IMR-90 (cell line): Measurements from ENCODE around the gene MAP3K15. TPM values are rescaled to one million over a fixed set of nuclear protein-coding genes. Genes with fewer than 3 reads are reported as not detected.

ENCODE experiments used
- ATAC-seq: fragments of 200-7000 bp; cut with Tn5 transposase; 2 replicates; pipeline ENCODE4 v1.9.1; 2020; ENCODE audit warnings: low read depth, mild to moderate bottlenecking, moderate library complexity
- BruUV-seq: library from RNA; stranded (reverse); fragments of 400-500 nt; replicated peaks from 2 replicates; lab custom pipeline; 2021; lab: Mats Ljungman, UMichigan
- CTCF ChIA-PET: fragments of 300-600 bp; formaldehyde crosslinking; extraction: SDS; loops from one replicate; lab custom pipeline; 2021; ENCODE audit warnings: antibody characterized with exemption; lab: Yijun Ruan, JAX
- POLR2A ChIA-PET: fragments of 300-600 bp; sonication (Branson Sonifier 250); formaldehyde crosslinking; loops from one replicate; lab custom pipeline; 2022; ENCODE audit warnings: antibody characterized with exemption; ENCODE audit not compliant: unreplicated experiment; lab: Charles Lee
- DNase-seq: peaks from one replicate; pipeline ENCODE4 v3.0.0; 2013
- H2AFZ ChIP-seq: replicated peaks from 2 replicates; pipeline ENCODE3; 2013; ENCODE audit warnings: low read length, mild to moderate bottlenecking; ENCODE audit not compliant: poor library complexity
- H2AK5ac ChIP-seq: 2 replicates; pipeline ENCODE4 v1.6.1; 2013; ENCODE audit warnings: low read depth, low read length, inconsistent platforms
- H2AK9ac ChIP-seq: replicated peaks from 2 replicates; pipeline ENCODE3; 2013; ENCODE audit warnings: mild to moderate bottlenecking, low read depth, low read length, moderate library complexity; ENCODE audit not compliant: poor library complexity
- H2BK120ac ChIP-seq: 2 replicates; pipeline ENCODE4 v1.6.1; 2013; ENCODE audit warnings: low read depth, low read length, inconsistent platforms
- H2BK15ac ChIP-seq: 3 replicates; pipeline ENCODE4 v1.6.1; 2013; ENCODE audit warnings: low read depth, low read length, inconsistent platforms
- H2BK20ac ChIP-seq: 2 replicates; pipeline ENCODE4 v1.6.1; 2013; ENCODE audit warnings: low read depth, mild to moderate bottlenecking, inconsistent platforms, low read length, moderate library complexity
- H2BK5ac ChIP-seq: 2 replicates; pipeline ENCODE4 v1.6.1; 2013; ENCODE audit warnings: mild to moderate bottlenecking, low read depth, low read length, inconsistent platforms; ENCODE audit not compliant: poor library complexity, severe bottlenecking
- H3K14ac ChIP-seq: replicated peaks from 2 replicates; pipeline ENCODE4 v1.6.1; 2013; ENCODE audit warnings: low read depth, low read length, inconsistent platforms
- H3K18ac ChIP-seq: 2 replicates; pipeline ENCODE4 v1.6.1; 2013; ENCODE audit warnings: low read depth, low read length, control low read depth
- H3K23ac ChIP-seq: 2 replicates; pipeline ENCODE4 v1.6.1; 2013; ENCODE audit warnings: low read depth, low read length, inconsistent platforms
- H3K27ac ChIP-seq: 2 replicates; pipeline ENCODE4 v1.5.1; 2013; ENCODE audit warnings: mild to moderate bottlenecking, control low read depth, low read length; ENCODE audit not compliant: insufficient read depth
- H3K27me3 ChIP-seq: 2 replicates; pipeline ENCODE4 v1.6.1; 2013; ENCODE audit warnings: low read length; ENCODE audit not compliant: control insufficient read depth, insufficient read depth
- H3K36me3 ChIP-seq: 2 replicates; pipeline ENCODE4 v1.6.1; 2013; ENCODE audit warnings: low read length, mixed read lengths; ENCODE audit not compliant: control insufficient read depth, insufficient read depth
- H3K4ac ChIP-seq: 2 replicates; pipeline ENCODE4 v1.6.1; 2013; ENCODE audit warnings: low read depth, low read length, inconsistent platforms
- H3K4me1 ChIP-seq: 2 replicates; pipeline ENCODE4 v1.6.1; 2013; ENCODE audit warnings: low read length, mixed read lengths; ENCODE audit not compliant: control insufficient read depth, insufficient read depth
- H3K4me2 ChIP-seq: 2 replicates; pipeline ENCODE4 v1.6.1; 2013; ENCODE audit warnings: low read depth, mild to moderate bottlenecking, control low read depth, low read length, moderate library complexity
- H3K4me3 ChIP-seq: 2 replicates; pipeline ENCODE4 v1.5.1; 2013; ENCODE audit warnings: low read depth, mild to moderate bottlenecking, control low read depth, low read length, moderate library complexity; ENCODE audit not compliant: insufficient read depth
- H3K56ac ChIP-seq: 2 replicates; pipeline ENCODE4 v1.6.1; 2013; ENCODE audit warnings: low read length, inconsistent platforms; ENCODE audit not compliant: insufficient read depth; ENCODE audit errors: extremely low read depth
- H3K79me1 ChIP-seq, 2 experiments: 2 replicates each; pipeline ENCODE4 v1.6.1; 2013; ENCODE audit warnings: low read length in 2 of 2, inconsistent platforms in 1 of 2, low read depth in 1 of 2
- H3K9ac ChIP-seq: 2 replicates; pipeline ENCODE4 v1.6.1; 2013; ENCODE audit warnings: low read depth, low read length, control low read depth
- H3K9me1 ChIP-seq: 2 replicates; pipeline ENCODE4 v1.6.1; 2013; ENCODE audit warnings: low read length, inconsistent platforms; ENCODE audit not compliant: insufficient read depth
- H3K9me3 ChIP-seq: 2 replicates; pipeline ENCODE4 v1.6.1; 2013; ENCODE audit warnings: low read length; ENCODE audit not compliant: control insufficient read depth, insufficient read depth
- H4K20me1 ChIP-seq: 2 replicates; pipeline ENCODE4 v1.6.1; 2013; ENCODE audit warnings: low read length, inconsistent platforms; ENCODE audit not compliant: insufficient read depth
- H4K5ac ChIP-seq: 2 replicates; pipeline ENCODE4 v1.6.1; 2013; ENCODE audit warnings: mild to moderate bottlenecking, low read depth, low read length, control low read depth
- H4K8ac ChIP-seq, 2 experiments: 2 replicates each; pipeline ENCODE4 v1.6.1; 2013; ENCODE audit warnings: low read depth in 2 of 2, low read length in 2 of 2, control low read depth in 1 of 2, inconsistent platforms in 1 of 2
- H4K91ac ChIP-seq: 2 replicates; pipeline ENCODE4 v1.6.1; 2013; ENCODE audit warnings: low read depth, low read length, inconsistent platforms; ENCODE audit not compliant: insufficient read depth
- BHLHE40 ChIP-seq: fragments of 150-350 bp; IDR thresholded peaks from 2 replicates; pipeline ENCODE4 v1.6.1; 2016; ENCODE audit warnings: mild to moderate bottlenecking, low read depth, low read length
- CEBPB ChIP-seq: IDR thresholded peaks from 2 replicates; pipeline ENCODE4 v1.6.1; 2012; ENCODE audit warnings: low read depth, low read length, improper control_type of control experiment
- FOS ChIP-seq: fragments of 150-350 bp; IDR thresholded peaks from 2 replicates; pipeline ENCODE4 v1.6.1; 2016; ENCODE audit warnings: low read depth, low read length
- MAFK ChIP-seq: IDR thresholded peaks from 2 replicates; pipeline ENCODE4 v1.6.1; 2012; ENCODE audit warnings: low read depth, low read length, improper control_type of control experiment
- MXI1 ChIP-seq: IDR thresholded peaks from 2 replicates; pipeline ENCODE4 v1.6.1; 2012; ENCODE audit warnings: low read depth, mild to moderate bottlenecking, low read length, moderate library complexity, borderline replicate concordance
- NFE2L2 ChIP-seq: fragments of 150-350 bp; IDR thresholded peaks from 2 replicates; pipeline ENCODE4 v1.6.1; 2016; ENCODE audit warnings: low read depth, mild to moderate bottlenecking, low read length
- POLR2A ChIP-seq: IDR thresholded peaks from 2 replicates; pipeline ENCODE4 v1.6.1; 2012; ENCODE audit warnings: mild to moderate bottlenecking, low read depth, low read length
- RCOR1 ChIP-seq: IDR thresholded peaks from 2 replicates; pipeline ENCODE4 v1.6.1; 2012; ENCODE audit warnings: mild to moderate bottlenecking, low read length, improper control_type of control experiment; ENCODE audit not compliant: insufficient replicate concordance
- SMC3 ChIP-seq: fragments of 150-350 bp; IDR thresholded peaks from 2 replicates; pipeline ENCODE4 v1.6.1; 2016; ENCODE audit warnings: low read depth, mild to moderate bottlenecking, antibody characterized with exemption, low read length, moderate library complexity
- USF2 ChIP-seq: fragments of 150-350 bp; IDR thresholded peaks from 2 replicates; pipeline ENCODE4 v1.6.1; 2017; ENCODE audit warnings: mild to moderate bottlenecking, antibody characterized with exemption, low read length, low read depth
- WGBS, 2 experiments: methylation state at CpG; one replicate each; pipeline versions ENCODE4 v1.1.5 to v1.1.7; 2013; ENCODE audit warnings: missing lambda C conversion rate in 2 of 2; ENCODE audit not compliant: insufficient read length in 1 of 2; ENCODE audit errors: extremely low coverage in 2 of 2; 5-methylcytosine and 5-hydroxymethylcytosine counted together
- dilution Hi-C: fragments of 300-500 bp; cut with HindIII; formaldehyde crosslinking; loops from one replicate; pipeline ENCODE4 v1.14.3; 2018; ENCODE audit warnings: low sequenced_read_pairs; ENCODE audit not compliant: unreplicated experiment
- in situ Hi-C: fragments of 300-500 bp; cut with MboI; formaldehyde crosslinking; loops from 3 replicates; pipeline ENCODE4 v1.14.3; 2019; ENCODE audit warnings: low sequenced_read_pairs, inconsistent platforms, mixed read lengths
- intact Hi-C: fragments of 100-400 bp; cut with micrococcal nuclease; formaldehyde crosslinking; loops from 2 replicates; pipeline ENCODE4 v1.10.0; 2022
- polyA plus RNA-seq, 3 experiments: library from polyadenylated mRNA; depleted of rRNA; stranded (reverse); fragments of >200 nt; gene quantifications; 2 replicates each; pipeline ENCODE4 v1.2.3, GENCODE V29; 2012; ENCODE audit warnings: low replicate concordance in 1 of 3
- total RNA-seq: library from RNA; depleted of rRNA; stranded (reverse); fragments of >200 nt; gene quantifications from 2 replicates; pipeline ENCODE4 v1.2.3, GENCODE V29; 2012

MAP3K15 gene
- total and polyA plus RNA-seq, 2 of the 4 experiments (the other 2 are of a cell fraction): under 0.01 to 0.10 TPM

GRCh38 chrX:19543020-19543715 lies 27.9 kb upstream of the MAP3K15 start:
- H3K4me1 ChIP-seq: no peaks in the 10 kb centered on the region
- no peaks in the 10 kb centered on the region for H3K9me3 ChIP-seq
- no peak overlapping the region for H2BK120ac ChIP-seq
- no peak overlapping the region for H3K4me2 ChIP-seq
- no peak overlapping the region for H3K4me3 ChIP-seq
- H2AFZ ChIP-seq: no peak overlapping the region
- POLR2A ChIA-PET: no interaction called here
- no peak overlapping the region for H3K9ac ChIP-seq
- no peaks in the 10 kb centered on the region; the same call in 1 of the 2 replicates for H3K27me3 ChIP-seq
- H3K27ac ChIP-seq: no peak overlapping the region
- H3K14ac ChIP-seq: no peak overlapping the region
- H2AK9ac ChIP-seq: no peak overlapping the region
- H2BK15ac ChIP-seq: no peak overlapping the region
- dilution Hi-C loops (no loop called here), in situ Hi-C loops (loop anchor here (10.0 to 25.0 kb wide), 2 partner anchors 352 to 1156 kb away; no protein-coding TSS in a partner anchor), intact Hi-C loops (loop anchor here (10.0 kb wide), 2 partner anchors 452 to 582 kb away; partner anchors contain the start of gene BCLAF3)
- CTCF ChIA-PET: no interaction called here
- H3K18ac ChIP-seq: no peak overlapping the region
- no peak overlapping the region for H4K5ac ChIP-seq
- H3K79me1 ChIP-seq: no peaks in the 10 kb centered on the region; a peak in 1 of 4 replicates
- no peak overlapping the region for H4K91ac ChIP-seq
- no peak overlapping the region for H3K23ac ChIP-seq
- no peak overlapping the region for H2BK20ac ChIP-seq
- no peak overlapping the region for H3K4ac ChIP-seq
- H3K9me1 ChIP-seq: peaks cover 7% of the 10 kb centered on the region; the same call in 1 of the 2 replicates
- no peak overlapping the region for H3K56ac ChIP-seq
- no peak overlapping the region for H2AK5ac ChIP-seq
- H4K20me1 ChIP-seq: no peaks in the 10 kb centered on the region
- TF ChIP-seq MXI1 (no peak), CEBPB (no peak), BHLHE40 (no peak), MAFK (no peak), SMC3 (no peak), RCOR1 (no peak), USF2 (no peak), NFE2L2 (no peak), FOS (no peak), POLR2A (no peak)
- 61% methylated on average over 9 of the region's 9 CpGs; no CpG with 5 or more reads in 1 of the 2 experiments for WGBS, 2 experiments
- DNase-seq (no peak), ATAC-seq (no peak)
- H3K36me3 ChIP-seq: no peaks in the 10 kb centered on the region; the same call in 1 of the 2 replicates
- no peak overlapping the region for H4K8ac ChIP-seq
- no TSS peak for BruUV-seq
- H2BK5ac ChIP-seq: no peak overlapping the region
